ENCODE results near the gene ITPRIPL2. TPM values are rescaled to one million over a fixed set of nuclear protein-coding genes. Genes with fewer than 3 reads are reported as not detected.

The ITPRIPL2 gene
- total RNA-seq, 1 experiment from 2014 or later: 5.3 TPM

DNA sequence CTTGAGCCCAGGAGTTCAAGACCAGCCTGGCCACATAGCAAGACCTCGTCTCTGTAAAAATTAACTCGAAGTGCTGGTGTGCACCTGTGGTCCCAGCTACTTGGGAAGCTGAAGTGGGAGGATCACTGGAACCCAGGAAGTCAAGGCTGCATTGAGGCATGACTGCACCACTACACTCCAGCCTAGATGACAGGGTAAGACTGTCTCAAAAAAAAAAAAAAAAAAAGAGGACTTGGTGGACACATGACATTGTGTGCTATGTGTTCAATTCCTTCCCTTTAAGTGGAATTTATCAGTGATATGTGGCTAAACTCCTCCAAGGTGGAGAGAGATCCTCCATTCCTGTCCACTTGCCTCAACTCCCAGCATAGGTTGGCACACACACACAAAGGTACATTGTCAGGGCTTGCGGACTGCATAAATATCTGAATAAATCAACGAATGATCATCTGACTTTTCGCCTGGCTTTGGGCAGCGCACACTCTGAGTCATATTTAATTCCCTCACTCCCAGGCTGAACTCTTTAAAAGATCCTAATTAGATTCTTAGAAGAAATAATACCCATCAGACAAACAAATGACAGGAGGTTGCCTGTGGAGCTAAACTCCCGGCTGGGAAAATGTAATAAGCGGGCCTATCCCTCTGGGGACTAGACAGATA lies 29.3 kb downstream of the ITPRIPL2 start (continued):
- no peak for TF ChIP-seq IRF2 (CRISPR knock-in tag; IDR thresholded peaks at IDR 0.05; ENCODE audit: borderline replicate concordance, low read depth)
- TF ChIP-seq, protein P1, sequence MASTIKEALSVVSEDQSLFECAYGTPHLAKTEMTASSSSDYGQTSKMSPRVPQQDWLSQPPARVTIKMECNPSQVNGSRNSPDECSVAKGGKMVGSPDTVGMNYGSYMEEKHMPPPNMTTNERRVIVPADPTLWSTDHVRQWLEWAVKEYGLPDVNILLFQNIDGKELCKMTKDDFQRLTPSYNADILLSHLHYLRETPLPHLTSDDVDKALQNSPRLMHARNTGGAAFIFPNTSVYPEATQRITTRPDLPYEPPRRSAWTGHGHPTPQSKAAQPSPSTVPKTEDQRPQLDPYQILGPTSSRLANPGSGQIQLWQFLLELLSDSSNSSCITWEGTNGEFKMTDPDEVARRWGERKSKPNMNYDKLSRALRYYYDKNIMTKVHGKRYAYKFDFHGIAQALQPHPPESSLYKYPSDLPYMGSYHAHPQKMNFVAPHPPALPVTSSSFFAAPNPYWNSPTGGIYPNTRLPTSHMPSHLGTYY (CRISPR knock-in tag; IDR thresholded peaks at IDR 0.05): no peak
- TF ChIP-seq, protein P2, sequence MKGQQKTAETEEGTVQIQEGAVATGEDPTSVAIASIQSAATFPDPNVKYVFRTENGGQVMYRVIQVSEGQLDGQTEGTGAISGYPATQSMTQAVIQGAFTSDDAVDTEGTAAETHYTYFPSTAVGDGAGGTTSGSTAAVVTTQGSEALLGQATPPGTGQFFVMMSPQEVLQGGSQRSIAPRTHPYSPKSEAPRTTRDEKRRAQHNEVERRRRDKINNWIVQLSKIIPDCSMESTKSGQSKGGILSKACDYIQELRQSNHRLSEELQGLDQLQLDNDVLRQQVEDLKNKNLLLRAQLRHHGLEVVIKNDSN (CRISPR knock-in tag; IDR thresholded peaks at IDR 0.05): no peak

DNA sequence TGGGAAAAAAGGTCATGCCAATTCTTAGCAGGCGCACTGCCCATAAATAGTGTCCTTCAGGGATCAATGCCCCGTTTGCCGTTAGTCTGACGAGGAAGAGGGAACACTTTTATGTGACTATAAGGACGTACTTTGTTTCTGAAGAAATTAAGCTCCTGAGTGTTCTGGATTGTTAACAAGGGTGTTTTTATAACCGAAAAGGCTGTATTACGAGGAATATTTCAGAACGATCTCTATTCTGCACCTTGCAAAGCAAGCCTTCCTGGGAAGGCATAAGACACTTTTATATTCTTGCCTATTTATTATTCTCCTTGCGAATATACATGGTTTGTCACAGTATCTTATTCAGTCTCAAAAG lies 29.8 kb downstream of the ITPRIPL2 start:
- TF ChIP-seq, protein P3, sequence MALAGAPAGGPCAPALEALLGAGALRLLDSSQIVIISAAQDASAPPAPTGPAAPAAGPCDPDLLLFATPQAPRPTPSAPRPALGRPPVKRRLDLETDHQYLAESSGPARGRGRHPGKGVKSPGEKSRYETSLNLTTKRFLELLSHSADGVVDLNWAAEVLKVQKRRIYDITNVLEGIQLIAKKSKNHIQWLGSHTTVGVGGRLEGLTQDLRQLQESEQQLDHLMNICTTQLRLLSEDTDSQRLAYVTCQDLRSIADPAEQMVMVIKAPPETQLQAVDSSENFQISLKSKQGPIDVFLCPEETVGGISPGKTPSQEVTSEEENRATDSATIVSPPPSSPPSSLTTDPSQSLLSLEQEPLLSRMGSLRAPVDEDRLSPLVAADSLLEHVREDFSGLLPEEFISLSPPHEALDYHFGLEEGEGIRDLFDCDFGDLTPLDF (CRISPR knock-in tag; IDR thresholded peaks at IDR 0.05): no peak
- no peak for TF ChIP-seq ZNF263 (CRISPR knock-in tag; IDR thresholded peaks at IDR 0.05; ENCODE audit: low read depth)
- no peak for TF ChIP-seq JUN (CRISPR knock-in tag; IDR thresholded peaks at IDR 0.05)
- TF ChIP-seq, protein P4, sequence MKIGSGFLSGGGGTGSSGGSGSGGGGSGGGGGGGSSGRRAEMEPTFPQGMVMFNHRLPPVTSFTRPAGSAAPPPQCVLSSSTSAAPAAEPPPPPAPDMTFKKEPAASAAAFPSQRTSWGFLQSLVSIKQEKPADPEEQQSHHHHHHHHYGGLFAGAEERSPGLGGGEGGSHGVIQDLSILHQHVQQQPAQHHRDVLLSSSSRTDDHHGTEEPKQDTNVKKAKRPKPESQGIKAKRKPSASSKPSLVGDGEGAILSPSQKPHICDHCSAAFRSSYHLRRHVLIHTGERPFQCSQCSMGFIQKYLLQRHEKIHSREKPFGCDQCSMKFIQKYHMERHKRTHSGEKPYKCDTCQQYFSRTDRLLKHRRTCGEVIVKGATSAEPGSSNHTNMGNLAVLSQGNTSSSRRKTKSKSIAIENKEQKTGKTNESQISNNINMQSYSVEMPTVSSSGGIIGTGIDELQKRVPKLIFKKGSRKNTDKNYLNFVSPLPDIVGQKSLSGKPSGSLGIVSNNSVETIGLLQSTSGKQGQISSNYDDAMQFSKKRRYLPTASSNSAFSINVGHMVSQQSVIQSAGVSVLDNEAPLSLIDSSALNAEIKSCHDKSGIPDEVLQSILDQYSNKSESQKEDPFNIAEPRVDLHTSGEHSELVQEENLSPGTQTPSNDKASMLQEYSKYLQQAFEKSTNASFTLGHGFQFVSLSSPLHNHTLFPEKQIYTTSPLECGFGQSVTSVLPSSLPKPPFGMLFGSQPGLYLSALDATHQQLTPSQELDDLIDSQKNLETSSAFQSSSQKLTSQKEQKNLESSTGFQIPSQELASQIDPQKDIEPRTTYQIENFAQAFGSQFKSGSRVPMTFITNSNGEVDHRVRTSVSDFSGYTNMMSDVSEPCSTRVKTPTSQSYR (CRISPR knock-in tag; IDR thresholded peaks at IDR 0.05): no peak
- TF ChIP-seq, protein P5, sequence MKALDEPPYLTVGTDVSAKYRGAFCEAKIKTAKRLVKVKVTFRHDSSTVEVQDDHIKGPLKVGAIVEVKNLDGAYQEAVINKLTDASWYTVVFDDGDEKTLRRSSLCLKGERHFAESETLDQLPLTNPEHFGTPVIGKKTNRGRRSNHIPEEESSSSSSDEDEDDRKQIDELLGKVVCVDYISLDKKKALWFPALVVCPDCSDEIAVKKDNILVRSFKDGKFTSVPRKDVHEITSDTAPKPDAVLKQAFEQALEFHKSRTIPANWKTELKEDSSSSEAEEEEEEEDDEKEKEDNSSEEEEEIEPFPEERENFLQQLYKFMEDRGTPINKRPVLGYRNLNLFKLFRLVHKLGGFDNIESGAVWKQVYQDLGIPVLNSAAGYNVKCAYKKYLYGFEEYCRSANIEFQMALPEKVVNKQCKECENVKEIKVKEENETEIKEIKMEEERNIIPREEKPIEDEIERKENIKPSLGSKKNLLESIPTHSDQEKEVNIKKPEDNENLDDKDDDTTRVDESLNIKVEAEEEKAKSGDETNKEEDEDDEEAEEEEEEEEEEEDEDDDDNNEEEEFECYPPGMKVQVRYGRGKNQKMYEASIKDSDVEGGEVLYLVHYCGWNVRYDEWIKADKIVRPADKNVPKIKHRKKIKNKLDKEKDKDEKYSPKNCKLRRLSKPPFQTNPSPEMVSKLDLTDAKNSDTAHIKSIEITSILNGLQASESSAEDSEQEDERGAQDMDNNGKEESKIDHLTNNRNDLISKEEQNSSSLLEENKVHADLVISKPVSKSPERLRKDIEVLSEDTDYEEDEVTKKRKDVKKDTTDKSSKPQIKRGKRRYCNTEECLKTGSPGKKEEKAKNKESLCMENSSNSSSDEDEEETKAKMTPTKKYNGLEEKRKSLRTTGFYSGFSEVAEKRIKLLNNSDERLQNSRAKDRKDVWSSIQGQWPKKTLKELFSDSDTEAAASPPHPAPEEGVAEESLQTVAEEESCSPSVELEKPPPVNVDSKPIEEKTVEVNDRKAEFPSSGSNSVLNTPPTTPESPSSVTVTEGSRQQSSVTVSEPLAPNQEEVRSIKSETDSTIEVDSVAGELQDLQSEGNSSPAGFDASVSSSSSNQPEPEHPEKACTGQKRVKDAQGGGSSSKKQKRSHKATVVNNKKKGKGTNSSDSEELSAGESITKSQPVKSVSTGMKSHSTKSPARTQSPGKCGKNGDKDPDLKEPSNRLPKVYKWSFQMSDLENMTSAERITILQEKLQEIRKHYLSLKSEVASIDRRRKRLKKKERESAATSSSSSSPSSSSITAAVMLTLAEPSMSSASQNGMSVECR (CRISPR knock-in tag; IDR thresholded peaks at IDR 0.05; ENCODE audit: borderline replicate concordance): no peak
- TF ChIP-seq ZNF219 (CRISPR knock-in tag; IDR thresholded peaks at IDR 0.05; ENCODE audit: borderline replicate concordance): no peak
- TF ChIP-seq, protein P6, sequence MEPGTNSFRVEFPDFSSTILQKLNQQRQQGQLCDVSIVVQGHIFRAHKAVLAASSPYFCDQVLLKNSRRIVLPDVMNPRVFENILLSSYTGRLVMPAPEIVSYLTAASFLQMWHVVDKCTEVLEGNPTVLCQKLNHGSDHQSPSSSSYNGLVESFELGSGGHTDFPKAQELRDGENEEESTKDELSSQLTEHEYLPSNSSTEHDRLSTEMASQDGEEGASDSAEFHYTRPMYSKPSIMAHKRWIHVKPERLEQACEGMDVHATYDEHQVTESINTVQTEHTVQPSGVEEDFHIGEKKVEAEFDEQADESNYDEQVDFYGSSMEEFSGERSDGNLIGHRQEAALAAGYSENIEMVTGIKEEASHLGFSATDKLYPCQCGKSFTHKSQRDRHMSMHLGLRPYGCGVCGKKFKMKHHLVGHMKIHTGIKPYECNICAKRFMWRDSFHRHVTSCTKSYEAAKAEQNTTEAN (CRISPR knock-in tag; IDR thresholded peaks at IDR 0.05): no peak
- TF ChIP-seq ZNF396 (CRISPR knock-in tag; IDR thresholded peaks at IDR 0.05; ENCODE audit: borderline replicate concordance): no peak
- TF ChIP-seq, protein P7, sequence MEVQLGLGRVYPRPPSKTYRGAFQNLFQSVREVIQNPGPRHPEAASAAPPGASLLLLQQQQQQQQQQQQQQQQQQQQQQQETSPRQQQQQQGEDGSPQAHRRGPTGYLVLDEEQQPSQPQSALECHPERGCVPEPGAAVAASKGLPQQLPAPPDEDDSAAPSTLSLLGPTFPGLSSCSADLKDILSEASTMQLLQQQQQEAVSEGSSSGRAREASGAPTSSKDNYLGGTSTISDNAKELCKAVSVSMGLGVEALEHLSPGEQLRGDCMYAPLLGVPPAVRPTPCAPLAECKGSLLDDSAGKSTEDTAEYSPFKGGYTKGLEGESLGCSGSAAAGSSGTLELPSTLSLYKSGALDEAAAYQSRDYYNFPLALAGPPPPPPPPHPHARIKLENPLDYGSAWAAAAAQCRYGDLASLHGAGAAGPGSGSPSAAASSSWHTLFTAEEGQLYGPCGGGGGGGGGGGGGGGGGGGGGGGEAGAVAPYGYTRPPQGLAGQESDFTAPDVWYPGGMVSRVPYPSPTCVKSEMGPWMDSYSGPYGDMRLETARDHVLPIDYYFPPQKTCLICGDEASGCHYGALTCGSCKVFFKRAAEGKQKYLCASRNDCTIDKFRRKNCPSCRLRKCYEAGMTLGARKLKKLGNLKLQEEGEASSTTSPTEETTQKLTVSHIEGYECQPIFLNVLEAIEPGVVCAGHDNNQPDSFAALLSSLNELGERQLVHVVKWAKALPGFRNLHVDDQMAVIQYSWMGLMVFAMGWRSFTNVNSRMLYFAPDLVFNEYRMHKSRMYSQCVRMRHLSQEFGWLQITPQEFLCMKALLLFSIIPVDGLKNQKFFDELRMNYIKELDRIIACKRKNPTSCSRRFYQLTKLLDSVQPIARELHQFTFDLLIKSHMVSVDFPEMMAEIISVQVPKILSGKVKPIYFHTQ (CRISPR knock-in tag; IDR thresholded peaks at IDR 0.05): no peak
- TF ChIP-seq NR3C1 (CRISPR knock-in tag; conservative IDR thresholded peaks at IDR 0.05; ENCODE audit: low read depth): no peak
- TF ChIP-seq, protein P8, sequence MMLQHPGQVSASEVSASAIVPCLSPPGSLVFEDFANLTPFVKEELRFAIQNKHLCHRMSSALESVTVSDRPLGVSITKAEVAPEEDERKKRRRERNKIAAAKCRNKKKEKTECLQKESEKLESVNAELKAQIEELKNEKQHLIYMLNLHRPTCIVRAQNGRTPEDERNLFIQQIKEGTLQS (CRISPR knock-in tag; conservative IDR thresholded peaks at IDR 0.05): no peak
- TF ChIP-seq, protein P2 (CRISPR knock-in tag; IDR thresholded peaks at IDR 0.05): no peak
- TF ChIP-seq, protein P9, sequence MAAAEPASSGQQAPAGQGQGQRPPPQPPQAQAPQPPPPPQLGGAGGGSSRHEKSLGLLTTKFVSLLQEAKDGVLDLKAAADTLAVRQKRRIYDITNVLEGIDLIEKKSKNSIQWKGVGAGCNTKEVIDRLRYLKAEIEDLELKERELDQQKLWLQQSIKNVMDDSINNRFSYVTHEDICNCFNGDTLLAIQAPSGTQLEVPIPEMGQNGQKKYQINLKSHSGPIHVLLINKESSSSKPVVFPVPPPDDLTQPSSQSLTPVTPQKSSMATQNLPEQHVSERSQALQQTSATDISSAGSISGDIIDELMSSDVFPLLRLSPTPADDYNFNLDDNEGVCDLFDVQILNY (CRISPR knock-in tag; IDR thresholded peaks at IDR 0.05): no peak
- DNase-seq (ENCODE audit: low spot score) (no peak), ATAC-seq (no peak)
- no peaks in the 10 kb centered on the region for H3K36me3 Mint-ChIP-seq
- H3K9me3 Mint-ChIP-seq: peaks cover 14% of the 10 kb centered on the region
- H3K27ac Mint-ChIP-seq: no peak overlapping the region
- peaks cover under 1% of the 10 kb centered on the region for H3K4me1 Mint-ChIP-seq
- H3K4me3 Mint-ChIP-seq: no peak overlapping the region
- POLR2A ChIA-PET: no interaction called here
- H3K27me3 Mint-ChIP-seq (ENCODE audit: low read depth): peaks cover 13% of the 10 kb centered on the region
- CTCF ChIA-PET: no interaction called here

All from WTC11 (cell line).